ENCODE data around the gene TMEM129.

TMEM129 gene

GRCh38 chr4:1758306-1759121, 37.4 kb upstream of the TMEM129 start:
- no peak for DNase-seq (ENCODE audit: low spot score)

DNA sequence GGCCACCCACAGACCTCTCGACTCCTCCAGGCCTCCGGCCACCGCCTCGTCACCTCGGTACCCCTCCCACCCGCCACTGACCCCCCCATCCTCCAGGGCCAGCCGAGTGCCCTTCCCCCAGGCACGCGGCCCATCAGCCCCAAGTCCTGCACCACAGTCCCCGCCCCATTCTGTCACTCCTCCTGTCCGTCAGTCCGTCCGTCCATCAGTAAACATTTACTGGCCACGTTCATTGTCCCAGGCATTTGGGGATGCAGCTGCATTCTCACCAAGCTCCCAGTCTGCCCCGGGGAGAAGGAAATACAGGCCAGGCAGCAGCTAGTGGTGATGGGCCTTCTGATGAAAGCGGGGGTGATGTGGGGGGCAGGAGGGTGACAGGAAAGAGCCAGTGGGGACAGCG, 36.7 kb upstream of the TMEM129 start:
- no peak for DNase-seq (ENCODE audit: low spot score)

DNA sequence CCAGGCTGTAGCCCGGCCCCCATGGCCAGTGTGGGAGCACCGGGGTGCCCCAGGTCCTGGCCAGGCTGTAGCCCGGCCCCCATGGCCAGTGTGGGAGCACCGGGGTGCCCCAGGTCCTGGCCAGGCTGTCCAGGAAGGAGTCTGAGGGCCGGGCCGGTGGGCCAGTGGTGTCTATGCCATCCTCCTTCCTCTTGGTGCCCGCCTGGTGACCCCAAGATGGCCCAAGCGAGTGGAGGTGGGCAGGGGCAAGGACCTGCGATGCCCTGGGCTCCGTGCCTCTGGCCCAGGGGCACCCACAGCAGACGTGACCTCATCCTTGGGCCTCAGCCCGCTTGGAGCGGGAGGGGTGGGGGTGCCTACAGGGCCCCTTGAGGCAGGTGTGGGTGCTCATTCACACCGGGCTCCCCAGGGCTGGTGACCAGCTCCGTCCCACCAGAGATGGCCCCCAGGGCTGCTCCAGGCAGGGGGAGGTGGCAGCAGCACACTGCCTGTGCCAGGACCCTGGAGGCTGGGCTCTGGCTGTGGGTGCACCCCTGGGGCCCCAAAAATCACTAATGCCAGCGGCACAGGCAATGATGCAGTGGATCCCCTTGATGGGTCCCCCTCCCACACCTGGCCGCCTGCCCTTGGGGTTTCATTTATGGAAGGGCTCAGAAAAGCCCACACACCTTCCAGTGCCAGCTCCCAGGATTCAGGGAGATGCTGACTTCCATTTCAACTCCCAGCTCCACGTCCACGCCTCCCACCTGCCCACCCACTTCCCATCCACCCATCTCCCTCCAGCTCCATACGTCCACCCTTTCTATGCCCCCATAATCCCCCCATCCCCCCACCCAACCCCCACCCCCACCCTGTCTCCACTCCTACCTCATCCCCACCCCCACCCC, 36.0 kb upstream of the TMEM129 start:
- no peak for DNase-seq (ENCODE audit: low spot score)

GRCh38 chr4:1756079-1756478, 35.0 kb upstream of the TMEM129 start:
- peak; percentile 36 for DNase-seq (ENCODE audit: low spot score)

- no peak for DNase-seq (ENCODE audit: low spot score)
These were observed 34.2 kb upstream of the TMEM129 start for GRCh38 chr4:1755297-1755696.

DNA sequence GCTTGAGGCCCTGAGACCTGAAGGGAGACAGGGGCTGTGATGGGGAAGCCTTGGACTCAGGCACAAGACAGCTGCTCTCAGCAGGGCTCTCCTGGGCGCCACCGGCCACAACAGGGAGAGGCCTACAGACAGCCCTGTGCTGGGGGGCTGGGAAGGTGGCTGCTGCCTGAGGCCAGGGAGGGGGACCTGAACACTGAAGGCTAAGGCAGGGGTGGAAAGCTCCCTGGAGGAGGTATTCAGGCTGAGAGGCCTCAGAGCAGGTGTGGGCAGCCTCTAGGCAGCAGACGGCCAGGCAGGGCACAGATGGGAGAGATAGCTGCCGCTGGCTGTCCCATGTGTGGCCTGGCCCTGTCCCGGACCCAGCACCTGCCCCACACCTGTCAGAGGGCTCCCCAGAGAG, 33.2 kb upstream of the TMEM129 start:
- DNase-seq (ENCODE audit: low spot score) = peak; percentile 43

DNA sequence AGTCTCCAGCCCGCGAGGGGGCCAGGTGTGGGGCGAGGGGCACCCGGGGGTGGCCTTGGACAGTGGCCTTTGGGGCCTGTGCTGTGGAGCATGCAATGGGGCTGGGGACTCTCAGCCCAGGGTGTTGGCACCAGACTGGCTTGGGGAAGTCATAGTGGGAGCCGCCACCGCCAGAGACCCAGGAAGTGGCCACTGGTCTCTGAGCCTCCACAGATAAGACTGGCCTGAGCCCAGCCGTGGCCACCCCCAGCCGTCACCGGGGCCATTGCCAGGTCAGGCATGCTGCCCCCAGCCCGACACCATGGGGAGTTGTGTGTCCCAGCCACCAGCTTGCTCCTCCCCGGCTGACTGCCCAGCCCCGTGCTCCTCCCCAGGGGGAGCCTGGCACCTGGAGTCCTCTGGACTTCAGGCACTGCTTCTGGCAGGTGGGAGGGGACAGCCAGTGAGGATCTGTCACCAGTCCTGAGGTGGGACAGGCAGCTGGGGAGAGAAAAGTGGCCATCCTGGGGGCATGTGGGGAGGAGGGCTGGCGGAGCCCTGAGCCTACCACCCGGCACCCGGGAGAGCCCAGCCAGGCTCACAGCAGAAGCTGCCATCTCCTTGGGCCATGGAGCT, 32.7 kb upstream of the TMEM129 start:
- no peak for DNase-seq (ENCODE audit: low spot score)

GRCh38 chr4:1753294-1753696, 32.2 kb upstream of the TMEM129 start:
- no peak for DNase-seq (ENCODE audit: low spot score)

GRCh38 chr4:1752284-1753041, 31.3 kb upstream of the TMEM129 start:
- no peak for DNase-seq (ENCODE audit: low spot score)

DNA sequence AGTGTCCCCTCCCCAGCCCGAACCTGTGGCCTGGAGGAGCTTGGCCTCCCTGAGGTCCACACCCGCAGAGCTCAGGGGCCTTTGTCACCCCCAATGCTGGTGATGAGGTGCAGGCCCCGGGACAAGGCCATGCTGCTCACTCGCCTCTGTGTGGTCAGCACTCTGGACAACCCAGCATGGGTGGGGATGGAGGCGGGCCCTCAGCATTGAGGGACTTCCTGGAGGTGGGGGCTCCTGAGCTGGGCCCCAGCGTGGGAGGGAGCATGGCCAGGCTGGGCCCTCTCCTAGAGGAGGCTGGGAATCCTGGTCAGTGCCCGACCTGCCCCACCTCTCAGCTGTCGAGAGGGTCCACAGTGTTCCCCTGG, 30.8 kb upstream of the TMEM129 start:
- no peak for DNase-seq (ENCODE audit: low spot score)

GRCh38 chr4:1751155-1751918, 30.2 kb upstream of the TMEM129 start:
- no peak for DNase-seq (ENCODE audit: low spot score)

DNA sequence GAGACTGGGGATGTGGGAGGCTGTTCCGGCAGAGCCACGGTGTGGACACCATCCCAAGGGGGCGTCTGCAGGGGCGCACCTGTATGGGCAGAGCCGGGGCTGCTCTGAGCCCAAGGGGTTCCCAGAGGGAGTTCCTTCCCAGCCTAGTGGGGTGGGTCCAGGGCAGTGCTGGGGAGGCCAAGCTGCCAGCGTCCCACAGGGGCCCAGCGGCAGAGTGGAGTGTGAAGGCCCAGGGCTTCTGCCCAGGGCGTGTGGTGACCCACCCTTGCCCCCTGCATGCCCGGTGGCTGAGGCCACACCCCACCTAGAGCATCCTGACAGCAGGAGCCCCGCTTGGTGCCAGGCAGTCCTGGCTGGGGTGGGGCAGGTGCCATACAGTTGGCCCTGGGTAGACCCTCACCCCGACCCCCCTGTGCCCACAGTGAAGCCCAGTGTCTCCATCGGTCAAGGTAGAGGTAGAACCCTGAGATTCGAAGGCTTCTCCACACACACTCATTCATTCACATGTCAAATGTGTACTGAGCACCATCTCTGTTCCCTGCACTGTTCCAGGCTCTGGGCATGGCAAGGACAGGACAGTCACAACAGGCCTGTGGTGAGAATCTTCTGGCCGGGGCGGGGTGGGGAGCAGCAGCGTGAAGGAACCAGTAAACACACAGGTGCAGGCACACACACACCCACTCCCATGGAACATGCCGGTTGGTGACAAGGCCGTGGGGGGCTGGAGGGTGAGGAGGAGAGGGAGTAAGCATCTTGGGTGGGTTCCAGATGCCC, 29.4 kb upstream of the TMEM129 start:
- DNase-seq (ENCODE audit: low spot score) = no peak

- DNase-seq (ENCODE audit: low spot score) = no peak
These were observed 28.7 kb upstream of the TMEM129 start for GRCh38 chr4:1749826-1750225.

- no peak for DNase-seq (ENCODE audit: low spot score)
These were observed 28.2 kb upstream of the TMEM129 start for GRCh38 chr4:1749370-1749769.

- peak; percentile 75 for DNase-seq (ENCODE audit: low spot score)
These were observed 27.4 kb upstream of the TMEM129 start for GRCh38 chr4:1748465-1748995.

DNA sequence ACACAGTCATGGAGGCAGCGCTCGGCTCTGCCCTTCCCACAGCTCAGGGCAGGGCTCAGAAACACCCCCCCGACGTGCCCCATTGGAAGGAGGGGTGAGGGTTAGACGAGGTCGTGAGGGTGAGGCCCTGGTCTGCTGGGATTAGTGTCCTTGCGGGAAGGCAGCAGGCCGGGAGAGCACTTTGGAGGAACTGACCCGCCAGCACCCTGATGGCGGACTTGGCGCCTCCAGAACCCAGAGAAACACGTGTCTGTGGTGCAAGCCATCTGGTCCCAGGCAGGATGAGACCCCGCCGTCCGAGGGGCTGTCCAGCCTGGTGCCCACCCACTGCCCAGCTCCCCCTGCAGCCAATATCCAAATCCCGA, 26.5 kb upstream of the TMEM129 start:
- DNase-seq (ENCODE audit: low spot score) = no peak

GRCh38 chr4:1746919-1747602, 25.9 kb upstream of the TMEM129 start:
- no peak for DNase-seq (ENCODE audit: low spot score)

DNA sequence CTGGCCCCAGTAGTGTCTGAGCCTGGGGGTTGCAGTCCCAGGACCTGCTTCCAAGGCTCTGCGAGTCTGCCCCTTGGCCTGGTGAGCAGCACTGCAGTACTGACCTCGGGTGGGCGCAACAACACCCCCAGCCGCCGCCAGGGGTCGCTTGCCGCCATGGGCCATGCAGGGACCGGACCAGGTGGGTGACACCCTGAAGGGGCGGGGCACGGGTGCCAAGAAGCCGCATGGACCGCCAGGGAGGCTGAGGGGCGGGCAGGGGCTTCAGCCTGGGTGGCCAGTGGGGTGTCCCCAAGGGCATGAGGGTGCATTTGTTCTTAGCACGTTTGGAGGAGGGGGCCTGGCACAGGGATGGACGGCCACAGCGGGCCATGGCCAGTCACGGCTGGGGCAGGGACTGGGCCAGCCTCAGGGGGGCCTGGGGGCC, 25.2 kb upstream of the TMEM129 start:
- peak; percentile 79 for DNase-seq (ENCODE audit: low spot score)

DNA sequence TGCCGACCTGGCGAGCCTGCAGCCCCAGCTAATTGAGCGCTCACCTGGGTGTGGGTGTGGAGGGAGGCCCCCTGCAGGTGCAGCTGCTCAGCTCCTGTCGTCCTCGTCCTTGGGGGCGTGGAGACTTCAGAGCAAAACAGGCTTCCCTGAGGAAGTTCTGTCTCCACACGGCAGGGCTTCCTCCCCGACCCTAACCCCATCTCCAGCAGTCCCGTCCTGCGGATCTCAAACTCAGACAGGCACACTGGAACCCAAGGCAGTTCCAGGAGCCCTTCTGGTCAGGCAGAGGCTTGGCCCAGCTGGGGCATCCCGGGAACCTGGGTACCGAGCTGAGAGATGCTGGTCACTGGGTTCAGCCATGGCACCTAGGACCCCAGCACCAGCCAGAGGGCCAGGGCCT, 24.6 kb upstream of the TMEM129 start:
- DNase-seq (ENCODE audit: low spot score) = no peak
